Measurements from ENCODE around the gene EXOSC7. TPM values are rescaled to one million over a fixed set of nuclear protein-coding genes. Genes with fewer than 3 reads are reported as not detected.

EXOSC7 gene
- polyA plus RNA-seq, 1 donor from 2014 or later: 87.5 TPM

DNA sequence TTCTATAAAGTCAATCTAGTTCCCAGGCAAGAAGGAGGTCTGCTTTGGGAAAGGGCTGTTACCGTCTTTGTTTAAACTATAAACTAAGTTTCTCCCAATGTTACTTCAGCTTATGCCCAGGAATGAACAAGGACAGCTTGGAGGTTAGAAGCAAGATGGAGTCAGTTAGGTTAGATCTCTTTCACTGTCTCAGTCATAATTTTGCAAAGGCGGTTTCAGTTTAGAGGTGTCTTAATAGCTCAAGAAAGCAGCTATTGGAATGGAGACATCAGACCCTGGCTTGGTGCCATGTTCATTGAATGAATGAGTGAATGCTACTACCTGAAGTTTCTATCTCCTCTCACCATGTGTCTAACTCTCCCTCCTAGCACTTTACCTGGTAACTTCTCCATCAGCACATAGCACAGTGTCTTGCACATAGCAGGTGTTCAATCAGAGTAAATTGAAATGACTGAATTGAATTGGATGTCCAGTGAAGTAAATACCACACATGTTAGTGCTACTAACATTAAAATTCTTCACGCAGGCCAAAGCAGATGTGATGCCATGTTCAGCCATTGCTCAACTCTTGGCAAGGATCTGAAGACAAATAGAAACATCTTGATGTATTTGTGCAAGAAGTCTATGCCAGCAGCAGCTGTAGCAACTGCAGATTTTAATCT is 78.3 kb downstream of the EXOSC7 start:
- no peaks in the 10 kb centered on the region for H3K36me3 ChIP-seq (ENCODE audit: insufficient read depth, low read length)
- no peak overlapping the region for H3K27ac ChIP-seq (ENCODE audit: low read length)
- no peaks in the 10 kb centered on the region for H3F3A ChIP-seq (ENCODE audit: insufficient read depth, low read length, poor library complexity, severe bottlenecking)
- H3K9ac ChIP-seq (ENCODE audit: low read length): no peak overlapping the region
- H2AFZ ChIP-seq (ENCODE audit: low read depth, low read length): no peak overlapping the region
- H3K4me2 ChIP-seq (ENCODE audit: low read length): no peak overlapping the region
- TF ChIP-seq, protein P1, sequence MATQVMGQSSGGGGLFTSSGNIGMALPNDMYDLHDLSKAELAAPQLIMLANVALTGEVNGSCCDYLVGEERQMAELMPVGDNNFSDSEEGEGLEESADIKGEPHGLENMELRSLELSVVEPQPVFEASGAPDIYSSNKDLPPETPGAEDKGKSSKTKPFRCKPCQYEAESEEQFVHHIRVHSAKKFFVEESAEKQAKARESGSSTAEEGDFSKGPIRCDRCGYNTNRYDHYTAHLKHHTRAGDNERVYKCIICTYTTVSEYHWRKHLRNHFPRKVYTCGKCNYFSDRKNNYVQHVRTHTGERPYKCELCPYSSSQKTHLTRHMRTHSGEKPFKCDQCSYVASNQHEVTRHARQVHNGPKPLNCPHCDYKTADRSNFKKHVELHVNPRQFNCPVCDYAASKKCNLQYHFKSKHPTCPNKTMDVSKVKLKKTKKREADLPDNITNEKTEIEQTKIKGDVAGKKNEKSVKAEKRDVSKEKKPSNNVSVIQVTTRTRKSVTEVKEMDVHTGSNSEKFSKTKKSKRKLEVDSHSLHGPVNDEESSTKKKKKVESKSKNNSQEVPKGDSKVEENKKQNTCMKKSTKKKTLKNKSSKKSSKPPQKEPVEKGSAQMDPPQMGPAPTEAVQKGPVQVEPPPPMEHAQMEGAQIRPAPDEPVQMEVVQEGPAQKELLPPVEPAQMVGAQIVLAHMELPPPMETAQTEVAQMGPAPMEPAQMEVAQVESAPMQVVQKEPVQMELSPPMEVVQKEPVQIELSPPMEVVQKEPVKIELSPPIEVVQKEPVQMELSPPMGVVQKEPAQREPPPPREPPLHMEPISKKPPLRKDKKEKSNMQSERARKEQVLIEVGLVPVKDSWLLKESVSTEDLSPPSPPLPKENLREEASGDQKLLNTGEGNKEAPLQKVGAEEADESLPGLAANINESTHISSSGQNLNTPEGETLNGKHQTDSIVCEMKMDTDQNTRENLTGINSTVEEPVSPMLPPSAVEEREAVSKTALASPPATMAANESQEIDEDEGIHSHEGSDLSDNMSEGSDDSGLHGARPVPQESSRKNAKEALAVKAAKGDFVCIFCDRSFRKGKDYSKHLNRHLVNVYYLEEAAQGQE (IDR thresholded peaks at IDR 0.05; ENCODE audit: borderline replicate concordance): no peak
- TF ChIP-seq POLR2AphosphoS5 (IDR thresholded peaks at IDR 0.05) (no peak), SMC3 (conservative IDR thresholded peaks at IDR 0.05; ENCODE audit: poor library complexity) (no peak), EP300 (conservative IDR thresholded peaks at IDR 0.05; ENCODE audit: poor library complexity, severe bottlenecking) (no peak), EZH2 (IDR thresholded peaks at IDR 0.05; ENCODE audit: borderline replicate concordance, insufficient read depth, low read length, poor library complexity, severe bottlenecking) (no peak), RAD21 (conservative IDR thresholded peaks at IDR 0.05) (no peak), TAF1 (IDR thresholded peaks at IDR 0.05; ENCODE audit: low read depth) (no peak)
- H4K20me1 ChIP-seq (ENCODE audit: insufficient read depth): no peaks in the 10 kb centered on the region
- no peaks in the 10 kb centered on the region for H3K9me3 ChIP-seq (ENCODE audit: low read length)
- no peaks in the 10 kb centered on the region for H3K79me2 ChIP-seq (replicated peaks; ENCODE audit: insufficient read depth, low read length)
- no peaks in the 10 kb centered on the region for H3K27me3 ChIP-seq (ENCODE audit: insufficient read depth, low read depth, low read length)
- no peaks in the 10 kb centered on the region for H3K9me2 ChIP-seq (ENCODE audit: insufficient read depth, low read length)
- no peak overlapping the region for H3K4me3 ChIP-seq (ENCODE audit: low read length)

DNA sequence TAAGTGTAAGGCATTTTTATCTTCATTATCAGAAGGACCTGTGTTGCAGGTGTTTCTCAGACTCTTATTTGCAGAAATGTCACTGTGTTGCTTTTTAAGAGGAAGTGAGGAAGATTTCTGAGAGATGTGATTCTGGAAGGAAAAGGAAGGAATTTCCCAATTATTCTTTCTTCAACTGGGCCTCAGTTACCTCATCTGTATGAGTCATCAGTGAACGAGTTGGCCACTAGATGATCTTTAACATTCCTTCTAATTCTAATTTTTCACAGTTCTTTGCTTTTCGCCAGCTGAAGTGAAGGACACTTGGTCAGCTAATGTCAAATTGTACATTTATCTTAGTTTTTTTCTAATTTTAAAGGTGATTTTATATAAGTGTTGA is 79.0 kb downstream of the EXOSC7 start:
- Histone ChIP-seq H3K9ac (ENCODE audit: low read length) (no peak overlapping the region), H3K27me3 (ENCODE audit: insufficient read depth, low read depth, low read length) (no peaks in the 10 kb centered on the region), H3F3A (ENCODE audit: insufficient read depth, low read length, poor library complexity, severe bottlenecking) (no peaks in the 10 kb centered on the region), H2AFZ (ENCODE audit: low read depth, low read length) (no peak overlapping the region), H3K4me2 (ENCODE audit: low read length) (no peak overlapping the region), H3K9me3 (ENCODE audit: low read length) (no peaks in the 10 kb centered on the region), H3K27ac (ENCODE audit: low read length) (no peak overlapping the region), H3K36me3 (ENCODE audit: insufficient read depth, low read length) (no peaks in the 10 kb centered on the region), H3K9me2 (ENCODE audit: insufficient read depth, low read length) (no peaks in the 10 kb centered on the region), H3K4me3 (ENCODE audit: low read length) (no peak overlapping the region), H4K20me1 (ENCODE audit: insufficient read depth) (no peaks in the 10 kb centered on the region), H3K79me2 (replicated peaks; ENCODE audit: insufficient read depth, low read length) (no peaks in the 10 kb centered on the region)
- TF ChIP-seq, protein P1 (IDR thresholded peaks at IDR 0.05; ENCODE audit: borderline replicate concordance): no peak
- TF ChIP-seq MXI1 (conservative IDR thresholded peaks at IDR 0.05; ENCODE audit: poor library complexity, severe bottlenecking) (no peak), TAF1 (IDR thresholded peaks at IDR 0.05; ENCODE audit: low read depth) (no peak), EP300 (conservative IDR thresholded peaks at IDR 0.05; ENCODE audit: poor library complexity, severe bottlenecking) (no peak), POLR2AphosphoS5 (IDR thresholded peaks at IDR 0.05) (no peak), RAD21 (conservative IDR thresholded peaks at IDR 0.05) (no peak), SMC3 (conservative IDR thresholded peaks at IDR 0.05; ENCODE audit: poor library complexity) (no peak), EZH2 (IDR thresholded peaks at IDR 0.05; ENCODE audit: borderline replicate concordance, insufficient read depth, low read length, poor library complexity, severe bottlenecking) (no peak)
- TF ChIP-seq, protein P2, sequence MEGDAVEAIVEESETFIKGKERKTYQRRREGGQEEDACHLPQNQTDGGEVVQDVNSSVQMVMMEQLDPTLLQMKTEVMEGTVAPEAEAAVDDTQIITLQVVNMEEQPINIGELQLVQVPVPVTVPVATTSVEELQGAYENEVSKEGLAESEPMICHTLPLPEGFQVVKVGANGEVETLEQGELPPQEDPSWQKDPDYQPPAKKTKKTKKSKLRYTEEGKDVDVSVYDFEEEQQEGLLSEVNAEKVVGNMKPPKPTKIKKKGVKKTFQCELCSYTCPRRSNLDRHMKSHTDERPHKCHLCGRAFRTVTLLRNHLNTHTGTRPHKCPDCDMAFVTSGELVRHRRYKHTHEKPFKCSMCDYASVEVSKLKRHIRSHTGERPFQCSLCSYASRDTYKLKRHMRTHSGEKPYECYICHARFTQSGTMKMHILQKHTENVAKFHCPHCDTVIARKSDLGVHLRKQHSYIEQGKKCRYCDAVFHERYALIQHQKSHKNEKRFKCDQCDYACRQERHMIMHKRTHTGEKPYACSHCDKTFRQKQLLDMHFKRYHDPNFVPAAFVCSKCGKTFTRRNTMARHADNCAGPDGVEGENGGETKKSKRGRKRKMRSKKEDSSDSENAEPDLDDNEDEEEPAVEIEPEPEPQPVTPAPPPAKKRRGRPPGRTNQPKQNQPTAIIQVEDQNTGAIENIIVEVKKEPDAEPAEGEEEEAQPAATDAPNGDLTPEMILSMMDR (IDR thresholded peaks at IDR 0.05; ENCODE audit: poor library complexity, severe bottlenecking): no peak
